Activated T-helper 1 cell treated with anti-CD3 and anti-CD28 coated beads, Interleukin-12 subunit alpha, Interleukin-12 subunit beta, Interleukin-2, Interleukin-4 antibody, amounts not matched to agents 30 ng/mL and 10 ng/mL and 1 ng/mL, durations not matched to agents 14 hours and 24 hours and 36 hours (primary cell): Measurements from ENCODE around the gene GPX2. TPM values are rescaled to one million over a fixed set of nuclear protein-coding genes. Genes with fewer than 3 reads are reported as not detected.

Source experiments
- DNase-seq: peaks from one replicate; pipeline ENCODE4 v3.0.0; 2021; ENCODE audit warnings: low spot score
- H3K27ac Mint-ChIP-seq: one replicate; pipeline ENCODE4 v1.8.0; 2021; ENCODE audit warnings: mild to moderate bottlenecking, mixed read lengths
- H3K27me3 Mint-ChIP-seq: one replicate; pipeline ENCODE4 v1.8.0; 2022; ENCODE audit warnings: mild to moderate bottlenecking, moderate library complexity, mixed read lengths; ENCODE audit not compliant: insufficient read depth
- H3K36me3 Mint-ChIP-seq: one replicate; pipeline ENCODE4 v1.8.0; 2021; ENCODE audit warnings: low read depth, mixed read lengths
- H3K4me1 Mint-ChIP-seq: one replicate; pipeline ENCODE4 v1.8.0; 2021; ENCODE audit warnings: low read depth, mixed read lengths
- H3K4me3 Mint-ChIP-seq: one replicate; pipeline ENCODE4 v1.8.0; 2021; ENCODE audit warnings: mild to moderate bottlenecking, moderate library complexity, mixed read lengths
- H3K9me3 Mint-ChIP-seq: one replicate; pipeline ENCODE4 v1.8.0; 2021; ENCODE audit warnings: mixed read lengths
- intact Hi-C: fragments of 100-400 bp; cut with micrococcal nuclease; formaldehyde crosslinking; loops from one replicate; pipeline ENCODE4 v1.15.1; 2024
- total RNA-seq: library from RNA; stranded (reverse); gene quantifications from 2 replicates; pipeline ENCODE4 v1.2.3, GENCODE V29; 2022

Gene GPX2
- total RNA-seq, 1 donor from 2014 or later = not detected

DNA sequence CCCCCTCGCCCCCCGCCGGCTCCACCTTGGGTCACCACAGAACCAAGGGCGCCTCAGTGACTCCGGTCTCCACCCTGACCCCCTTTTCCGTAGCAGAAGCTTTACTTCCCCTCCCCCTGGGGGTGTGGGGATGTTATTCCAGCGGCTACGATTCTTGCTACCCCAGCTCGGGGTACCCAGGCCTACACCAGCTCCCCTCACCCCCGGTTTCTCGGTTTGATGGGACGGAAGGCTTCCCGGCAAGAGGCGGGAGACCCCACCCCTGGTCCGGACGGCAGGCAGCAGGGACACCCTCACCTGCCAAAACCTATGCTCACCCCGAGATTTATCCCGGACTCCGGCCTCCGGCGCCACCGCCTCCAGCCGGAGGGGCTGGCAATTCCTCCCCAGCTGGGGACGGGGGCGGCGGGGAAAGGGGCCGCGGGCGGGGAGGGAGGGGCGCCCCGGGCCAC lies 29.0 kb upstream of the GPX2 start:
- Mint-ChIP-seq H3K36me3 (no peaks in the 10 kb centered on the region), H3K9me3 (no peaks in the 10 kb centered on the region), H3K4me1 (no peaks in the 10 kb centered on the region), H3K4me3 (peak overlapping the region; percentile 74), H3K27me3 (peaks cover 31% of the 10 kb centered on the region), H3K27ac (no peak overlapping the region)
- intact Hi-C loops = loop anchor here (5.0 kb wide), 1 partner anchor 44 kb away; no protein-coding TSS in a partner anchor
- DNase-seq = no peak

DNA sequence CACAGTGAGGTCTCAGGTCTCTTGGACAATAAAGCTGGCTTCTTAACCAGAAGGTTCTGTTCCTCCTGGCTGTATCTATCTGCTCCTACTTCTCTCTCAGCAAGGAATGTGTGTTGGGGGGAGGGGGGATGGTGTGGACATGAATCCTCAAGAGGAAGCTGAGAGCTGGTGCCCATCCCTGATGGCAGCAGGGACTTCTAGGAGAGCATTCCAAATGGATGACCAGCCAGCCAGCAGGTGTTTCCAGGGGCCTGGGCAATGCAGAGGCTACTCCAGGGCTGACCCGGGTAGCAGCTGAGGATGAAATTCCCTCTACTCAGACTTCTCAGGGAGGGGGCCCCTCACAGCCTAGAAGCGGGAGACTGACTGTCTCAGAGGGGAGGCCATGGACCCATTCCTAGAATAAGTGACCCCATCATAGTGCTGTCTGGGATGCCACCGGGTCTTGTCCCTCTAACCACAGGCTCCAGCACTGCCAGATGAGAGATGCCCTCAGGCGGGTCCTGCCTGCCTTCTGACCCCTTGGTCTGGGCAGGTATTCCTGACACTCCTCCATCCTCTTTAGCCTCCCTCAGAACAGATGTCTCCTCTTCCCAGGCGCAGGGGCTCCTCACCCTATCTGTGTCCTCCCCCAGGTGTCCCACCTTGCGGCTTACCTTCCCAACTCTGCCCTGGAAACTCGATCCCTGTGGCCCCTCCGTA lies 28.4 kb upstream of the GPX2 start:
- Mint-ChIP-seq H3K27ac (no peak overlapping the region), H3K9me3 (no peaks in the 10 kb centered on the region), H3K4me1 (no peaks in the 10 kb centered on the region), H3K36me3 (no peaks in the 10 kb centered on the region), H3K27me3 (peaks cover 26% of the 10 kb centered on the region), H3K4me3 (peak overlapping the region; percentile 74)
- intact Hi-C loops = loop anchor here (5.0 kb wide), 1 partner anchor 44 kb away; no protein-coding TSS in a partner anchor
- no peak for DNase-seq

DNA sequence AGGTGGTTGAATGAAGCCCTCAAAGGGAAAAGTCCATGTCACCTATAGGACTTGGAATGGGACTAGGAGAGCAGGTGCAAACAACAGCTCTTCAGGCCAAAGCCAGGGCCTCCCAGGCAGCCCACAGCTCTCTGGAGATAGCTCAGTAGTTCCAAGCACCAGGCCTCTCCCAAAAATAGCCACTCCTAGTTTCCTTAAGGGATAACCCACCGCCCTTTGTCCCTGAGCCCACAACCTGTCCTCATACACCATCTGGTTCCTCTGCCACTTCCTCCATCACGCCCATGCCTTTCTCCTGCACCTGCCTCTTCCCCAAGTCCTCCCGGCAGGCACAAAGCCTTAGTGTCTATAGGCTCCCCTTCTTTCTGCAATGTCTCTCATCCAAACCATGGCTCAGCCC lies 27.5 kb upstream of the GPX2 start:
- Mint-ChIP-seq H3K27me3 (peaks cover 26% of the 10 kb centered on the region), H3K4me3 (peak overlapping the region; percentile 74), H3K27ac (no peak overlapping the region), H3K9me3 (no peaks in the 10 kb centered on the region), H3K36me3 (no peaks in the 10 kb centered on the region), H3K4me1 (no peaks in the 10 kb centered on the region)
- no peak for DNase-seq
- intact Hi-C loops = loop anchor here (5.0 kb wide), 1 partner anchor 43 kb away; no protein-coding TSS in a partner anchor

DNA sequence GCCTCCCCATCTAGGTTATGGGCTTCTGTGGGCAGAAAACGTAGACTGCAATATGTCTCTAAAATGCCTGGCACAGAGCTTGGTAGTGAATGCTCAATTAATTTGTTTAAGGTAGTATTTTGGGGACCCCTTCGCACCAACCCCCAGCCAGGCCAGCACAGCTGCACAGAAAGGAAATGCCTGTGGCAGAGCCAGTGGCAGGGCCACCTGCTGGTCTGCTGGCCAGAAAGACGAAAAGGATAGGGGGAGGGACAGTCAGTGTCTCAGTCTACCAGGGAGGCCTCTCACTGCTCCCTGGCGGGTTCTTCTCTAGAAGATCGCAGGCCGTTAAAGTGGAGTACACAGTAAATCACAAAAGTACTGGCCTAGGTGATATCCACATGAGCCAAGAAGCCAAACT lies 26.1 kb upstream of the GPX2 start:
- Mint-ChIP-seq H3K27ac (no peak overlapping the region), H3K9me3 (no peaks in the 10 kb centered on the region), H3K4me3 (no peak overlapping the region), H3K27me3 (peaks cover 24% of the 10 kb centered on the region), H3K36me3 (no peaks in the 10 kb centered on the region), H3K4me1 (no peaks in the 10 kb centered on the region)
- intact Hi-C loops = no loop called here
- no peak for DNase-seq

DNA sequence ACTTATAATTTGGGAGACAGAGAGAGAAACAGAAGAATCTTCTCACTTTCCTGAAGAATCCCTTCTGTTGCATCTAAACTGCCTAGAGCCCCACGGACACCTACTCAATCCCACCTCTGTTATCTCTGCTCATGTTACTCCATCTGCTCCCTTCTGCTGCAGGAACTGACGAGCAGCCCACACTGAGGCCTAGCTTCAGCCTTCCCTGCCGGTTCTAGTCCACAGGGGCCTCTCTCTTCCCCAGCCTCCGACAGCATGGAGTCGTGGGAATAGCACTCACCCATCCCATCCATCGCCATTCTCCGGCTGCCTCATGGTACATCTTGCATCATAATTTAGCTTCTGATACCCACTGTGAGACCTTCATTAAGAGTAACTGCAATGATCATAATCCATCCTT lies 25.6 kb upstream of the GPX2 start:
- intact Hi-C loops = no loop called here

DNA sequence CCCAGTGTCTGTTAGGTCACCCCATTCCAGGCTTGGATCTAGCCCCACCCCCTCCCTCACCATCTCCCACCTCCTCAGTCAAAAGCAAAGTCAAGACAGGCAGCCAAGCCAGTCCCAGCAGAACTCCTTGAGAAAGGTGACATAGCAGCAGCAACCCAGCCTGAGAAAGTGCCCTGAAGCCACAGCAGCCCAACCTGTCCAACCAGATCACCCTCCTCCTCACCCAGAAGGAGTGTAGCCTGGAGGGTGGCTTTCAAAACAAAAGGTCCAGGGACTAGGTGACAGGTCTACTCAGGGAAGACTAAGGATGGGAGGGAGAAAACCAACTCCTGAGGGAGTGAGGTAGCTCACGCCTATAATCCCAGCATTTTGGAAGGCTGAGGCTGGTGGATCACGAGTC lies 24.4 kb upstream of the GPX2 start:
- Mint-ChIP-seq H3K9me3 (no peaks in the 10 kb centered on the region), H3K4me3 (no peak overlapping the region), H3K27me3 (peaks cover 12% of the 10 kb centered on the region), H3K4me1 (no peaks in the 10 kb centered on the region), H3K36me3 (no peaks in the 10 kb centered on the region), H3K27ac (no peak overlapping the region)
- intact Hi-C loops = no loop called here
- DNase-seq = no peak

More for the DNA sequence above, 25.6 kb upstream of the GPX2 start:
- no peak overlapping the region for H3K27ac Mint-ChIP-seq
- no peaks in the 10 kb centered on the region for H3K36me3 Mint-ChIP-seq
- no peaks in the 10 kb centered on the region for H3K9me3 Mint-ChIP-seq
- peaks cover 19% of the 10 kb centered on the region for H3K27me3 Mint-ChIP-seq
- DNase-seq = no peak
- H3K4me3 Mint-ChIP-seq = no peak overlapping the region
- H3K4me1 Mint-ChIP-seq = no peaks in the 10 kb centered on the region

DNA sequence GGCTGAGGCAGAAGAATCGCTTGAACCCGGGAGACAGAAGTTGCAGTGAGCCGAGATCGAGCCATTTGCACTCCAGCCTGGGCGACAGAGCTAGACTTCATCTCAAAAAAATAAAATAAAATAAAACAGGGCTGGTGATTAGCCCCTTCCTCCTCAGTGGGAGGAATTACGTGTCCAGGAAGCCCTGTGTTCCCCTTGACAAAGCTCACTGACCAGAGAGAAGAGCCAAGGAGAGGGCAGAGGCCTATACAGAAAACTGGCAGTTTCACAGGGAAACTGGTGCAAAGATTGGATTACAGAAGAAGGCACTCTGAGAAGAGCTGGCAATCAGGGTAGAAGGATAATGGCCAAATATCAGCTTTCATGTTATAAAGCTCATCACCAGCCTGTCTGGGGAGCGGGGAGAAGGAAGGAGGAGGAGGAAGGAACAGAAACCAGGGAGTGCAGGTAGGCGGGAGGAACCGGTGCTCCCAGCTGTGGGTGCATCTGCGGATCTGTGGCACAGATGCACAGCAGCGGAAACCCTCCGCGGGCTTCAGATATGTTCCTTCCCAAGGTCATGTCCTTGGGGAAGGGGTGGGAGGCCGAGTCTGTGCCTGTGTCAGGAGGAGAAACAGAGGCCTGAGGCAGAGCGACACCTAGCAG lies 22.9 kb upstream of the GPX2 start:
- peaks cover 6% of the 10 kb centered on the region for H3K27me3 Mint-ChIP-seq
- no peaks in the 10 kb centered on the region for H3K36me3 Mint-ChIP-seq
- no peaks in the 10 kb centered on the region for H3K4me1 Mint-ChIP-seq
- intact Hi-C loops = no loop called here
- H3K27ac Mint-ChIP-seq = no peak overlapping the region
- no peaks in the 10 kb centered on the region for H3K9me3 Mint-ChIP-seq
- no peak overlapping the region for H3K4me3 Mint-ChIP-seq
- DNase-seq = no peak

DNA sequence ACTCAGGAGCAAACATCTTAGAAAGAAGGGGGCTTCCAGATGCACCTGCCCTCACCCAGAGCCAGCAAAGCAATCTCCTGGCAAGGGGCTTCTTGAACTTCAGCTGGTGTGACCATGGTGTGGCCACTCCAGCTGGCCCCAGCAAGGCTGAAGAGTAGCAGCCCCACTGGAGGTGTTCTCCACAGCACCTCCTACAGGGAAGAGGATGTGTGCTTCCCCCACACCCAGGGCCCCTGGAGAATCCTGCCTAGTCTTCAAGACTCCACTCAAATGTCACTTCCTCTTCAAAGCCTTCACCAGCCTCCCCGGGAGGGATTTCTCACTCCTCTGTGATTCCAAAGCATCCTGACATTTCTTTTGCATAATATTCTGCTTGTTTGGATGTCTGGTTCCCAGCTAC lies 21.1 kb upstream of the GPX2 start:
- Mint-ChIP-seq H3K36me3 (no peaks in the 10 kb centered on the region), H3K27ac (no peak overlapping the region), H3K27me3 (no peaks in the 10 kb centered on the region), H3K4me1 (no peaks in the 10 kb centered on the region), H3K9me3 (no peaks in the 10 kb centered on the region), H3K4me3 (no peak overlapping the region)
- intact Hi-C loops = no loop called here
- no peak for DNase-seq

DNA sequence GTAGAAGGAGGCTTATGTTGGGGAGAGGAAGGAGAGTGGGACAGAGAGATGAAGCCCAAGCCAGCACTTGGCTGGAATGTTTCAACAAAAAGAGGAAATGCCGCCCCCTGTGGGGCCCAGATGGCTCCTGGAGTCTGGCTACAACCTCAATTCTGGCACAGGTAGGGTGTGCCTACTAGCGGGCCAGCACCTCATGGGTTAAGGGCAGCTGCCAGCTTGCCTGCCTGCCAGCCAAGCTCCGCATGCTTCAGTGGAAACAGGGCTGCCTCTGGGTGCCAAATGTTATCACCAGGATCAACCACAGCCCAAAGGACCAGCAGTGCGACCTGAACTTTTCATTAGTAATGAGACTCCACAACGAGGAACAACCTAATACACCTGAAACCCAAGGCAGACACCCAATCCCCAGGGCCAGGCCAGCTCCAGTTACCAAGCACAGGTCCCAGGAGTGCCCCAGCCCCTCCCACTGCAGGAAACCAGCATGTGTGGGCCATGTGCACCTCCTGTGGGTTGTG lies 18.3 kb upstream of the GPX2 start:
- no peaks in the 10 kb centered on the region for H3K27me3 Mint-ChIP-seq
- H3K27ac Mint-ChIP-seq = no peak overlapping the region
- H3K36me3 Mint-ChIP-seq = no peaks in the 10 kb centered on the region
- H3K9me3 Mint-ChIP-seq = no peaks in the 10 kb centered on the region
- intact Hi-C loops = no loop called here
- no peaks in the 10 kb centered on the region for H3K4me1 Mint-ChIP-seq
- no peak for DNase-seq
- H3K4me3 Mint-ChIP-seq = no peak overlapping the region

DNA sequence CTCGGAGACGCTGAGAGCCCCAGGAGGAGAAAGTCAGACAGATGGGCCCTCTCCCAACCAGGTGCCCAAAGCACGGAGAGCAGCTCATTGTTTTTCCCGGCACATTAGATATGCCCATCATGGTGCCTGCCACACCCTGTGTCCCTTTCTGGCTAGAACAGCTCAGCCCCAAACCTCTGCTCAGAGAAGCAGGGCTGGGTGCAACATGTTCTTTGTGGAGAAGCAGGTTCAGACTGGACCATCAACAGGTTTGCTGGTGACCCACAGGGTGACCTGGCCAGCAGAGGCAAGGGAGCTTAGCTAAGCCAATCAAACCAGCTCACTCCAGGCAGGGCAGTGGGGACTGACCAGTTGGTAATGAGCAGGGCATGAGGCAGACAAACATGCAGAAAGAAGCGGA lies 16.2 kb upstream of the GPX2 start:
- no peaks in the 10 kb centered on the region for H3K4me1 Mint-ChIP-seq
- H3K27ac Mint-ChIP-seq = no peak overlapping the region
- intact Hi-C loops = no loop called here
- no peak overlapping the region for H3K4me3 Mint-ChIP-seq
- H3K27me3 Mint-ChIP-seq = no peaks in the 10 kb centered on the region
- DNase-seq = no peak
- no peaks in the 10 kb centered on the region for H3K9me3 Mint-ChIP-seq
- no peaks in the 10 kb centered on the region for H3K36me3 Mint-ChIP-seq

DNA sequence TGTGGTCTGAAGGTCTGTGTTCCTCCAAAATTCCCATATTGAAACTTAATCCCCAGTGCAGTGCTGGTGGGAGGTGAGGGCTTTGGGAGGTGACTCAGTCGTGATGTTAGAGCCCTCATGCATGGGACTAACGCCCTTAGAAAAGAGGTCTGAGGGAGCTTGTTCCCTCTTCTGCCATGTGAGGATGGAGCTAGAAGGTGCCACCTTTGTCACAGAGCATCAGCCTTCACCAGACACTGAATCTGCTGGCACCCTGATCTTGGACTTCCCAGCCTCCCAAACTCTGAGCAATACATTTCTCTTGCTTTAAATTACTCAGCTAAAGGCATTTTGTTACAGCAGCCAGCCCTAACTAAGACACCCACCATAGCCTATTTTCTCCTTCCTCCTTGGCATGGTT lies 15.7 kb upstream of the GPX2 start:
- Mint-ChIP-seq H3K4me3 (no peak overlapping the region), H3K27me3 (no peaks in the 10 kb centered on the region), H3K4me1 (no peaks in the 10 kb centered on the region), H3K27ac (no peak overlapping the region), H3K36me3 (no peaks in the 10 kb centered on the region), H3K9me3 (no peaks in the 10 kb centered on the region)
- no peak for DNase-seq
- intact Hi-C loops = no loop called here

DNA sequence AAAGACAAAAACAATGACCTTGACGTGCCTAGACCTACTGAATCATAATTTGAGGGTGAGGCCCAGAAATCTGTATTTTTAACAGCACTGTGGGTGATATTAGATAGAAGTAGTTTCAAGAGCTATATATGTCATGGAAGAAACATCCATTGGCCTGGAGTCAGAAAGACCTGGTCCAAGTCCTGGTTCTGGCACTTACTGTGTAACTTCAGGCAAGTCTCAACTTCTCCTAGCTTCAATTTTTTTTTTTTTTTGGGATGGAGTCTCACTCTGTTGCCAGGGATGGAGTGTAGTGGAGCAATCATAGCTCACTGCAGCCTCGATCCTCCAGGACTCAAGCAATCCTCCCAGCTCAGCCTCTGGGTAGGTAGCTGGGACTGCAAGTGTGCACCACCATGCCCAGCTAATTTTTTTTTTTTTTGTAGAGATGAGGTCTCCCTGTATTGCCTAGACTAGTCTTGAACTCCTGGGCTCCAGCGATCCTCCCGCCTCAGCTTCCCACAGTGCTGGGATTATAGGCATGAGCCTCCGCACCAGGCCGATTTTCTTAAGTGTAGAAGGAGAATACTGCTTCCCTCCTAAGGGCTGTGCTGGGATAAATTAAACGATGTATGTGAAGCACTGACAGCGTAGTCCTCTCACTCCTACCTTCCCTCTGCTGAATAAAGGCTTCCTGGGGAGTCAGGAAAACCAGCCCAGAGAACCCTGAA lies 14.3 kb upstream of the GPX2 start:
- no peaks in the 10 kb centered on the region for H3K9me3 Mint-ChIP-seq
- no peak for DNase-seq
- no peak overlapping the region for H3K4me3 Mint-ChIP-seq
- intact Hi-C loops = no loop called here
- H3K27me3 Mint-ChIP-seq = no peaks in the 10 kb centered on the region
- no peaks in the 10 kb centered on the region for H3K36me3 Mint-ChIP-seq
- no peak overlapping the region for H3K27ac Mint-ChIP-seq
- H3K4me1 Mint-ChIP-seq = peaks cover 11% of the 10 kb centered on the region

DNA sequence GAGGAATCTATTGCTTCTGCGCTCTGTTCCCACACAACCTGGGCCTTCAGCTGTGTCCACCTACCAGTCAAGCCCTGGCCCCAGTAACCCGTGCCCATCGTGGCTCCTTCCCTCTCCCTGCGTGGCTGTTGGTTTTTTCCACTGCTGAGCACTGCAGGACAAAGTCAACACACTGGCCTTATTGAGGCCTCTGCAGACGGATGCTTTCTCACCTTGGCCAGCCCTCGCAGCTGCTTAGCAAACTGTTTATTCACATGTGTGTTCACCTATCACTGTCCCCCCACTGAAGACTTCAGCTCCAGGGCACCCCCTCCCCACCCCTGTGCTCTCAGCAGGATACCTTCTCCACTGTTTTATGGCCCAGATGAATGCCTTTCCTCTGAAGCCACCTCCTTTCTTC lies 12.8 kb upstream of the GPX2 start:
- no peak overlapping the region for H3K4me3 Mint-ChIP-seq

More for the DNA sequence above, 12.8 kb upstream of the GPX2 start:
- intact Hi-C loops = no loop called here
- Mint-ChIP-seq H3K36me3 (peaks cover 3% of the 10 kb centered on the region), H3K4me1 (peaks cover 11% of the 10 kb centered on the region), H3K9me3 (no peaks in the 10 kb centered on the region), H3K27me3 (no peaks in the 10 kb centered on the region), H3K27ac (no peak overlapping the region)
- DNase-seq = no peak
